ENCODE data around the gene NIBAN1.
A peak's percentile ranks its signal among the peaks of the same experiment; 100 is the strongest.

NIBAN1 gene

DNA sequence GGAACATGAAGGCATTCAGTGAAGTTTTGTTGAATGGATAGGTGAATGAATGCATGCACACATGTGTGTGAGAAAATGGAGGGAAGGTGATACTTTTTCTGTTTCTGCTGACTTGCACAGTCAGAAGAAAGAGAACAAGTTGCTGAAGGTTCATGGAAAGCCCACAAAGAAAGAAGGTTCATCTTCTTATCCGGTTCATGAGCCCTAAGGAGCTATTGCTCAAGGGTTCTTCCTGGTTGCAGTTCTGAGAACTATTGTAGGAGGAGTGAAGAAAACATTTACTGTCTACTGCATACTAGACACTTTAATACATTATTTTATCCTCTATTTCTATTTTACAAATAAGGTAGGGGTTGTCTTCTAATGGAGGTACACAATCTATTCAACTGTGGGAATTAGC lies 13.4 kb upstream of the NIBAN1 start:
- Histone ChIP-seq H3K27me3 (ENCODE audit: low read depth) (peaks cover 29% of the 10 kb centered on the region), H3K4me1 (no peaks in the 10 kb centered on the region), H3K9me3 (no peaks in the 10 kb centered on the region), H3K4me3 (no peak overlapping the region), H3K36me3 (replicated peaks) (no peaks in the 10 kb centered on the region)
- no peak for DNase-seq (ENCODE audit: low spot score in 2 of 2)
- in situ Hi-C loops (cut with MboI; ENCODE audit: low sequenced_read_pairs) = no loop called here

DNA sequence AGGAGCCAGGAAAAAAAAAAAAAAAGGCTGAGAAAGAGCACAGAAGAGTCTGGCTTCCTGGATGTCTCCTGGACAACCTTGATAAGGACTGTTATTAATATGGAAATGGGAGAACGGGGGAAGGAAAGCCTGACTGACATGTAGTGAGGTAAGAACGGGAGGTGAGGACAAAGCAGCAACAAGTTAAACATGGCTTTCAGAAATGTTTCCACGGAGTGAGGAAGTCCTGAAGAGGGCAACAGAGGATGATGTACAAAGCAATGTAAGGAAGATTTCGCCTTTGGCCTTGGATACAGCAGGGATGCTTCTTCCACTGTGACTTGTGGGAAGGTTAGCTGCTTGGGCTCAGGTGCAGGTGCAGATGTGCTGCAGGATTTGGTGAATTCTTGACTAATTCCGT lies 11.9 kb upstream of the NIBAN1 start:
- no peak overlapping the region for H3K4me3 ChIP-seq
- H3K36me3 ChIP-seq (replicated peaks) = no peaks in the 10 kb centered on the region
- peaks cover 29% of the 10 kb centered on the region for H3K27me3 ChIP-seq (ENCODE audit: low read depth)
- no peaks in the 10 kb centered on the region for H3K4me1 ChIP-seq
- no peak for DNase-seq (ENCODE audit: low spot score in 2 of 2)
- H3K9me3 ChIP-seq = no peaks in the 10 kb centered on the region
- in situ Hi-C loops (cut with MboI; ENCODE audit: low sequenced_read_pairs) = no loop called here

DNA sequence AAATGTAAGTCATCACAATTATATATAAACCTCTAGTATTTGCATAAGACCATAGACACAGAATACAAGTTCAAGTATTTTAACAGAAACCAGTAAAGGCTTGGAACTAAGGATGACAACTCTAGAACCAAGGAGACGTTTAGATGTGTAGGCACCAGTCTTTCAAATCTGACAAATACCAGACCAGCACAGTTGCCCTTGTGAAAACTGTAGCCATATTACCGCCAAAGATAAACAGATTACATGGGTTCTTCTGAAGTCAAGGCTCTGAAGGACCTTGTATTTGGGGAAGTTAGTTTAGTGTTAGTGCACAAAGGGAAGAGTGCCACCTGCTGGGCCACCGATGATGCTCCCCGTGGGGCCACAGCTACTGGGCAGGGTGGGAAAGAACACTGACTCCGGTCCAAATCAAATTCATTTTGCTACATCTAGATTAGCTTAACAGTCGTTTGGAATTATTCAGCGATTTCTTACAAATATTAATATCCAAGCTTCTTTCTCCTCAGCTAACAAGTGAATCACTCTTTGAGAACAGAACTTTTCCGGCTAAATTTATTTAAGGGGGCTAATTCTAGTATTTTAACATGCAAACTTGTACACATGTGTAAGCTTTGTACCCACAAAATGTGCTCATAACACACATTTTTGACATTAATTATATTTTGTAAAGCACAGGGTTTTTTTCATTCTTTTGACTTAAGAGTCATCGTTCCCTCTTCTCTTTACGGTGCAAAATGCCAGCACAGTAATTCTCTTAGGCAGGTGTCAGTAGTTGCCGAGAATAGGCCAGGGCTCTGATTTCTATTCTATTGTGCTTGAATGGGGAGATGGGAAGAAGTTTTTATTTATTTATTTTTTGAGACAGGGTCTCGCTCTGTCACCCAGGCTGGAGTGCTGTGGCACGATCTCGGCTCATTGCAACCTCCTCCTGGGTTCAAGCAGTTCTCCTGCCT lies 8.0 kb upstream of the NIBAN1 start:
- H3K4me3 ChIP-seq = no peak overlapping the region
- no peaks in the 10 kb centered on the region for H3K36me3 ChIP-seq (replicated peaks)
- H3K4me1 ChIP-seq = no peaks in the 10 kb centered on the region
- peak; percentile 51 to 78 for DNase-seq (ENCODE audit: low spot score in 2 of 2)
- H3K9me3 ChIP-seq = no peaks in the 10 kb centered on the region
- in situ Hi-C loops (cut with MboI; ENCODE audit: low sequenced_read_pairs) = no loop called here
- peaks cover 25% of the 10 kb centered on the region for H3K27me3 ChIP-seq (ENCODE audit: low read depth)

DNA sequence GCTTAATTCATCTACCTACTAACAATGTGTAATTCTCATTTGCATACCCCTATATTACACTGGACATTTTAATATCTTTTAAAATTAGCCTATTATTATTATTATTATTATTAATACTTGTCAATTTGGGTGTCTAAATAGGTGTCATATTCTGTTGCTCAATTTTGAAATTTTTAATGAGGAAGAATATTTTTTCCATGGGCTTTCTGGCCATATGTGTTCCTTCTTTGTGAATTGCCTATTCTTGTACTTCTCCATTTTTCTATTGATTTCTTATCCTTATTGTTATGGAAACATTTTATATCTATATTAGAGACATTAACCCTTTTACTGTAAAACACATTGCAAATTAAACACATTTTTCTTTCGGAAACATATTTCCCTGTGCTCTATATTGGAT lies 6.4 kb upstream of the NIBAN1 start:
- no peaks in the 10 kb centered on the region for H3K36me3 ChIP-seq (replicated peaks)
- no peak overlapping the region for H3K4me3 ChIP-seq
- no peaks in the 10 kb centered on the region for H3K4me1 ChIP-seq
- in situ Hi-C loops (cut with MboI; ENCODE audit: low sequenced_read_pairs) = no loop called here
- no peaks in the 10 kb centered on the region for H3K9me3 ChIP-seq
- DNase-seq (ENCODE audit: low spot score in 2 of 2) = no peak
- peaks cover 17% of the 10 kb centered on the region for H3K27me3 ChIP-seq (ENCODE audit: low read depth)

DNA sequence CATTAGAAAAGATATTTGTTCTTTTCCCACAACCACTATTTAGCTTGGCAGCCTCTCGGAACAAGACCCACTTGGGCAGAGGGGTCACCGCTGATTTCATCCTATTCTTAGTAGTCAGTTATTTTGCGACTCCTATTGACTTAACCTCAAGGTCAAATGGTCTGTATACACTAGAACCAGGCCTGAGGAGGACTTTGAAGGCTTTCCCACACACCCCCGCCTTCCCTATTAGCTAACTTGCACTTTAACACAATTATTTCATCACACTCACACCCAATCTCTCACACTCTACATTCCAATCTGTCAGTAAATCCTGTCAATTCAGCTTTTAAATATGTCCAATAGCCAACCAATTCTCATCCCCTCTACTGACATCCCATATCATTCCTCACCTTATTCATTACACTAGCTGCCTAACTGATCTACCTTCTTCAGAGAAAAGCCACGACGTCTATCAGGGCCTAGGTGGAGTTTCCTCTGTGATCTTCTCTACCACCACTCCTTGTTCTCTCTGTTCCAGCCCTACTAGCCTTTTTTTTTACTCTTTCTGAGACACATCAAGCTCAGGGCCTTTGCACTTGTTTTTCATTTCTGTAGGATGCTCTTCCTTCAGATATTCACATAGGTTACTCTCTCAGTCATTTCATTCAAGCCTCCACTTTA lies 1.0 kb upstream of the NIBAN1 start:
- no peaks in the 10 kb centered on the region for H3K9me3 ChIP-seq
- H3K27me3 ChIP-seq (ENCODE audit: low read depth) = no peaks in the 10 kb centered on the region
- DNase-seq (ENCODE audit: low spot score in 2 of 2) = no peak
- H3K36me3 ChIP-seq (replicated peaks) = no peaks in the 10 kb centered on the region
- in situ Hi-C loops (cut with MboI; ENCODE audit: low sequenced_read_pairs) = loop anchor here (5.0 kb wide), 1 partner anchor 168 kb away; no protein-coding TSS in a partner anchor
- peaks cover 7% of the 10 kb centered on the region for H3K4me1 ChIP-seq
- H3K4me3 ChIP-seq = no peak overlapping the region

DNA sequence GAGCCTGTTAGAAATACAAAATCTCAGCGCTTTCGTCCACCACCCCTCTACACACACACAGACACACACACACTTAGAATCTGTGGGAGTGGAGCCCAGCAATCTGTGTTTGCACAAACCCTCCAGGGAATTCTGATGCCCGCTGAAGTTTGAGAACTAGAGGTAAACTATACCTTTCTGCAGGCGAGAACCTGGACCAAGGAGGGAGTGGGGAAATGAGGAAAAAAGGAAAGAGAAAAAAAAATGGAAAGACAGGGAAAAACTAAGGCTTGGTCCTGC lies 468 bp upstream of the NIBAN1 start:
- no peak for DNase-seq (ENCODE audit: low spot score in 2 of 2)
- Histone ChIP-seq H3K4me1 (peaks cover 7% of the 10 kb centered on the region), H3K4me3 (peak overlapping the region; percentile 45; the same call in 1 of the 2 replicates), H3K27me3 (ENCODE audit: low read depth) (no peaks in the 10 kb centered on the region), H3K9me3 (no peaks in the 10 kb centered on the region), H3K36me3 (replicated peaks) (no peaks in the 10 kb centered on the region)
- in situ Hi-C loops (cut with MboI; ENCODE audit: low sequenced_read_pairs) = loop anchor here (5.0 kb wide), 1 partner anchor 167 kb away; no protein-coding TSS in a partner anchor

DNA sequence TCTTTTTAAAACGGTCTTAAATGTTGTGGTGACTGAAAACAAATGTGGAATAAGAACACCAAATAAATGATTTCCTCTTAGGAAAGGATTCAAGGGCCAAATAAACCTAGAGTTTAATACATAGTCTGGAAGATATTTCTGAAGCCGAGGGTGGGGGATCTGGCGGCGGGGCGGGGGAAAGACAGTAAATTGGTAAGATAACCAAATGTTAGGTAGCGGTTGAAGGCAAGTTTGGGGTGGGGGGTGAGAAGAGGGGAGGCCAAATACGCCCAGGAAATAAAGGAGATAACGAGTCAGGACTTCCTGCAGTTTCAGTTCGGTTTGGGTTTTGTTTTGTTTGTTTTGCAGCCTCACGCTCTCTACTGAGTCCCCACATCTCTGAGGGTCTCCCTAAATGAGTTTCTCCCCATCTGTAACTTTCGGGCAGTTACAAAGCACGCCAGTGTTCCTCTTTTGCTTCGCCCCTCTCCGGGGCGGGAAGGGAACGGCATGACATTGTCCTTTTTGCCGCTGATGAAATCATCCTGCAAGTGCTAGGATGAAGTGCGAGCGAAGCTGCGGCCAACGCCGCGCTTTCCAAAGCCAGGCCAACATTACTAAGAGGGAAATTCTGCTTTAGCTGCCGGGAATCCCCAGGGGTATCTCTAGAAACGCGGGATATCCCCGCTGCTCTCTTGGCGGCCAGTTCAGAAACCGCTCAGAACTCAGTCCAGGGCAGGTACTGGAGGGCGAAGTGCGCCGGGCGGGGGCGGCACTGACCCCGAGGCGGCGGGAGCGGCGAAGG lies 844 bp downstream of the NIBAN1 start:
- in situ Hi-C loops (cut with MboI; ENCODE audit: low sequenced_read_pairs) = no loop called here
- peak; percentile 33 to 52 for DNase-seq (ENCODE audit: low spot score in 2 of 2)
- no peaks in the 10 kb centered on the region for H3K36me3 ChIP-seq (replicated peaks)
- peak overlapping the region; percentile 45 for H3K4me3 ChIP-seq
- H3K4me1 ChIP-seq = peaks cover 7% of the 10 kb centered on the region
- no peaks in the 10 kb centered on the region for H3K27me3 ChIP-seq (ENCODE audit: low read depth)
- no peaks in the 10 kb centered on the region for H3K9me3 ChIP-seq

DNA sequence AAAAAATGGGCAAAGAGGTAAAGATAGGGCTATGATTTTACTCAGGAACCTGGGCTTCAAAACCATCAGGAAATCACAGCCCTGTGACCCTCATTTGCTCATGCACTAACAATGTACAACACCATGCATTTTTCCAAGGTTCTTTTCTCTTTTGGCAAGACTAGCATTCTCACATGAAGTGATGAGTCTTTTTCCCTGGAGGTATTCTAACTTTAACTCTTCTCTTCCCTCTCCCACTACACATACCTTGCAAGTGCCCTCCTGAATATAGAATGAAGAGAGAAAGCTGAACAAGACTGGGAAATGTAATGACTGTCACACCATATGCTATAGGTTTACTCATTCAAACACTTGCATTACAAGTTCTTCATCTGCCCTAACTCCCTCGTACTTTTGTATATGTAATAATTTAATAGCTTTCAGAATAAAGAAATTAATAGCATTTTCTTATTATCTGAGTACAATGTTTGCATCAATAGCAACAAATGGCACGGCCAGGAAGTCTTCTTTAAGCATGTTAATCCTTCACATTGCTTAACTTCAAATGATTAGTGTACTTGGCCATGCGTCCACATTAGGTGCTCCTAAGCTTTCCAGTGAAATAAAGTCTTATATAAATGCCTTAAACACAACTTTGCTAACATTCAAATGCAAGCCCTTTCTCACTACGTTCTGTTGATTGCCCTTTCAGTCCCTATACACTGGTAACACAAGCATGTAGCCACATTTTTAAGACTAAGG lies 1.8 kb downstream of the NIBAN1 start:
- H3K27me3 ChIP-seq (ENCODE audit: low read depth) = no peaks in the 10 kb centered on the region
- H3K4me3 ChIP-seq = peak overlapping the region; percentile 45; the same call in 1 of the 2 replicates
- in situ Hi-C loops (cut with MboI; ENCODE audit: low sequenced_read_pairs) = no loop called here

DNA sequence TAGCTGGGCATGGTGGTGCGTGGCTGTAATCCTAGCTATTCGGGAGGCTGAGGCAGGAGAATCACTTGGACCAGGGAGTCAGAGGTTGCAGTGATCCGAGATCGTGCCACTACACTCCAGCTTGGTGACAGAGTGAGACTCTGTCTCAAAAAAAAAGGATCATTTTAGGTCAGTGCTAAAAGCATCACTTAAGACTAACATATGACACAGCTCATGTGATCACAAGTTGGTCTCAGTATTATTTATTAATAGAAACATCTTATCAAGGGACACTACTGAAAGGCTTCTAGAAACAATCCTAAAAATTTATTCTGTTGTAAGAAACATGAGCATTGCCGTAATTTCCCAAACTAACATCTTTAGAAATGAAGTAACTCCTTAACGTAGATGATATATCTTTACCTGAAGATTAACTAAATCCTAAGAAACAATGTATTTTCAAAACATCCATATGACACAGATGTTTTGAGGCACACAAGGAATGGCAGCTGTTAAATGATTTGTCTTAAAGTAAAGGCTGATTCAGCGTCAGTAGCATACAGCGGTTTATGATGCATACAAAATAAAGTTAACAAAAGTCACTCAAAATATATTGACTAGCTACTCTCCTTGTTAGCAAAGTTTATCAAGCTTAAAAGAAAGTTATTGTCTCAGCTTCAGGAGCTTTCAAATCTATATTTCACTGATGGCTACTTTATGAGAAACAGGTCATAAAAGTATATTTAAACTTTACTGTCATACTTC lies 2.6 kb downstream of the NIBAN1 start:
- Histone ChIP-seq H3K9me3 (no peaks in the 10 kb centered on the region), H3K4me3 (no peak overlapping the region), H3K4me1 (peaks cover 9% of the 10 kb centered on the region), H3K36me3 (replicated peaks) (no peaks in the 10 kb centered on the region), H3K27me3 (ENCODE audit: low read depth) (no peaks in the 10 kb centered on the region)
- DNase-seq (ENCODE audit: low spot score in 2 of 2) = no peak
- in situ Hi-C loops (cut with MboI; ENCODE audit: low sequenced_read_pairs) = no loop called here

More for the DNA sequence above, 1.8 kb downstream of the NIBAN1 start:
- Histone ChIP-seq H3K36me3 (replicated peaks) (no peaks in the 10 kb centered on the region), H3K9me3 (no peaks in the 10 kb centered on the region), H3K4me1 (peaks cover 9% of the 10 kb centered on the region)
- DNase-seq (ENCODE audit: low spot score in 2 of 2) = no peak

DNA sequence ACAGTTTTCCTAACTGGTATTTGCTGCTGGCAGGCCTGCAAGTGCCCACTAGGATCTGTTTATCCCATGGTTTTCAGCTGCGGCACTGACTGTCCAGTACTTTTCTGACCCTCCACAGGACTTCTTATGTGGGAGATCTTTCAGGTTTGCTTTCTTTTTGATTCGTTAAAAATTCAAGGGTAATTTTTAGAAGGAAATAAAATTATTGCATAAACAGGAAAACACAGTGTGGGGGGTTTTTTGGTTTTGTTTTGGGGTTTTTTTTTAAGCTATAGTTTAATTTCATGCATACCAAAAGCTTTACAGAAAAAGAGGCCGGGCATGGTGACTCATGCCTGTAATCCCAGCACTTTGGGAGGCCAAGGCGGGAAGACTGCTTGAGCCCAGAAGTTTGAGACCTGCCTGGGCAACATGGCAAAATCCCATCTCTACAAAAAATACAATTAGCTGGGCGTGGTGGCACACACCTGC lies 3.6 kb downstream of the NIBAN1 start:
- Histone ChIP-seq H3K27me3 (ENCODE audit: low read depth) (no peaks in the 10 kb centered on the region), H3K9me3 (no peaks in the 10 kb centered on the region), H3K4me3 (no peak overlapping the region), H3K36me3 (replicated peaks) (no peaks in the 10 kb centered on the region), H3K4me1 (peaks cover 9% of the 10 kb centered on the region)
- DNase-seq (ENCODE audit: low spot score in 2 of 2) = no peak
- in situ Hi-C loops (cut with MboI; ENCODE audit: low sequenced_read_pairs) = no loop called here

DNA sequence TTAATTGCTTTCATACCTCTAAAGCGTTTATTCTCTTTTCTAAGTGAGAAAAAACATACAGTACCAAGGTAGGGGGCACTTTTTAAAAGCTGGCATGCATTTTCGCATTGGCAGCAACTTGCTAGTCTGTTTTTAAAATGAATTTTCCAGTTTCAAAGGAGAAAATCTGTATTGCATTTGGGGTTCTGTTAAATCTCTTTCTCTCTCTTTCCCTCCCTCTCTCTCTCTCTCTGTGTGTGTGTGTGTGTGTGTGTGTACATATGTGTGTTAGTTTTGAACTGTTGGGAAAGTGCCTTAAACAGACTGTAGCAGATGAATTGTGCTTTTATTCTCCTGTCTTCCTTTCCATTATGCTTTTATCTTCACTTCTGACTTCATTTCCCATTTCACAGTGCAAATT lies 7.3 kb downstream of the NIBAN1 start:
- H3K27me3 ChIP-seq (ENCODE audit: low read depth) = no peaks in the 10 kb centered on the region
- in situ Hi-C loops (cut with MboI; ENCODE audit: low sequenced_read_pairs) = no loop called here
- H3K9me3 ChIP-seq = no peaks in the 10 kb centered on the region
- H3K4me1 ChIP-seq = peaks cover 2% of the 10 kb centered on the region; the same call in 1 of the 2 replicates
- no peak overlapping the region for H3K4me3 ChIP-seq
- no peaks in the 10 kb centered on the region for H3K36me3 ChIP-seq (replicated peaks)
- no peak for DNase-seq (ENCODE audit: low spot score in 2 of 2)

DNA sequence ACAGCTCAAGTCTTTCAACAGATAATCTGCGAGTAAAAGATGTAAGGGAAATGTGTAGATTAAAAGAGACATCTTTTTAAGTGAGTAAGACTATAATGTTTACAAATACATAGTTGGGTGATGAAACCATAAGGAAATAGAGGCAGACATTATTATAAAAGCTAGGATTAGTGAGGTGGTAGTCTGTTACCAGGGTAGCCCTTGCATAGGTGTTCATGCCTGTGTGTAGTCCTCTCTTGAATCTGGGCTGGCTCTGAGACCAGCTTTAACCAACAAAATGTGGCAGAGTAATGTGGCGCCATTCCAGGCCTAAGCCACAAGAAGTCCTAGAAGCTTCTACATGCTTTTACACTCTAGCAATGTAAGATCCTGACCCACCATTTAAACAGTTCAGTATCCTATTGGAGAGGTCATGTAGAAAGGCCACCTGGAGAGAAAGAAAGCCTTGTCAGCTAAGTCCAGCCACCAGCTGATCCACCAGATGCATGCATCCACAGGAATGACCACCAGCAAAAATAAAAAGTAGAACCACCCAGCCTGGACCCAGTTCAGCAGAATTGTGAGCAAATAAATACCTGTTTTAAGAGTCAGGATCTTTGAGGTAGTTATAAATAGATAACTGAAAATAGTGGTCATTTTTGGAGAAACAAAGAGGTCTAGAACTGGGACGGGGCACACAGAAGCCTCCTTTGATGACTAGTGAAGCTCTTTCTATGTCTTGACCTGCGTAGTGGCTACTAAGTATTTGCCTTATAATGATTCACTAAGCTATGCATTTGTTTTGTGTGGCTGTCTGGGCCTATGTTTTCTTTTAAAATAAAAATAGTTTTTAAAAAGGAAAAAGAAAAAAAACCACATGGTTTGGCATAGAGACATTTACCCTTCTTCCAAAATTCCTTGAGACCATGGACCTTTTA lies 8.1 kb downstream of the NIBAN1 start:
- in situ Hi-C loops (cut with MboI; ENCODE audit: low sequenced_read_pairs) = no loop called here
- H3K36me3 ChIP-seq (replicated peaks) = no peaks in the 10 kb centered on the region
- H3K9me3 ChIP-seq = no peaks in the 10 kb centered on the region
- no peaks in the 10 kb centered on the region for H3K27me3 ChIP-seq (ENCODE audit: low read depth)
- H3K4me1 ChIP-seq = peaks cover 2% of the 10 kb centered on the region; the same call in 1 of the 2 replicates
- no peak overlapping the region for H3K4me3 ChIP-seq
- no peak for DNase-seq (ENCODE audit: low spot score in 2 of 2)

All from HAP-1 (cell line).